K562 (cell line): ENCODE measurements around the gene PPA1.

Source experiments
- ATF3 ChIP-seq, 2 experiments: fragments of 450-650 bp in 1 of 2; sonication (generic) in 1 of 2; formaldehyde crosslinking in 1 of 2; IDR thresholded peaks in 1 of 2; conservative IDR thresholded peaks in 1 of 2; 2 replicates each; pipeline versions ENCODE4 v1.6.1 to v1.8.1; 2016 to 2023; ENCODE audit warnings: mild to moderate bottlenecking in 2 of 2, moderate library complexity in 2 of 2, inconsistent platforms in 1 of 2, missing genetic modification reagents in 1 of 2
- BRCA1 ChIP-seq, 2 experiments: fragments of 450-650 bp in 1 of 2; sonication (generic) in 1 of 2; formaldehyde crosslinking in 1 of 2; IDR thresholded peaks; 2 replicates each; pipeline versions ENCODE4 v1.5.0 to v1.6.1; 2017 to 2020; ENCODE audit warnings: mild to moderate bottlenecking in 1 of 2, missing genetic modification reagents in 1 of 2
- CEBPZ ChIP-seq: fragments of 150-350 bp; IDR thresholded peaks from 2 replicates; pipeline ENCODE4 v1.6.1; 2014; ENCODE audit warnings: low read depth, mild to moderate bottlenecking, low read length, borderline replicate concordance
- EZH2 ChIP-seq: IDR thresholded peaks from 2 replicates; pipeline ENCODE4 v1.6.1; 2012; ENCODE audit warnings: low read depth, mild to moderate bottlenecking, inconsistent platforms, low read length, borderline replicate concordance
- RAD21 ChIP-seq, 2 experiments: fragments of 250-450 bp in 1 of 2; fragments of 450-650 bp in 1 of 2; sonication (Bioruptor Pico) in 1 of 2; formaldehyde crosslinking in 1 of 2; IDR thresholded peaks in 1 of 2; conservative IDR thresholded peaks in 1 of 2; 2 replicates each; pipeline versions ENCODE4 v1.4.0 to v1.8.0; 2020 to 2022; ENCODE audit warnings: mild to moderate bottlenecking in 2 of 2, moderate library complexity in 1 of 2
- SIRT6 ChIP-seq: IDR thresholded peaks from one replicate; pipeline ENCODE4 v1.6.1; 2012; ENCODE audit warnings: low read depth, mild to moderate bottlenecking, control low read depth, inconsistent platforms, low read length, moderate library complexity
- TAF1 ChIP-seq: IDR thresholded peaks from 2 replicates; pipeline ENCODE4 v1.6.1; 2011; ENCODE audit warnings: mild to moderate bottlenecking, low read length, moderate library complexity; ENCODE audit not compliant: insufficient read depth, control insufficient read depth, severe bottlenecking; ENCODE audit errors: extremely low read depth
- ZHX1 ChIP-seq: fragments of 150-350 bp; conservative IDR thresholded peaks from 2 replicates; pipeline ENCODE4 v1.6.1; 2014; ENCODE audit warnings: low read length
- ZNF347 ChIP-seq: fragments of 450-650 bp; formaldehyde crosslinking; IDR thresholded peaks from 2 replicates; pipeline ENCODE4 v1.4.0; 2020; ENCODE audit warnings: low read depth, mild to moderate bottlenecking, moderate library complexity
- TF ChIP-seq, protein P1 (sequence below): fragments of 450-650 bp; formaldehyde crosslinking; IDR thresholded peaks from 2 replicates; pipeline ENCODE4 v1.4.0; 2022; ENCODE audit warnings: missing genetic modification characterization
- TF ChIP-seq, protein P2 (sequence below), 3 experiments: IDR thresholded peaks in 2 of 3; conservative IDR thresholded peaks in 1 of 3; 2 replicates each; pipeline ENCODE4 v1.5.1; 2011 to 2012; ENCODE audit warnings: low read length in 3 of 3, mild to moderate bottlenecking in 3 of 3, control low read depth in 2 of 3, improper control_type of control experiment in 1 of 3, inconsistent platforms in 1 of 3, low read depth in 1 of 3, mixed read lengths in 1 of 3, moderate library complexity in 1 of 3; ENCODE audit not compliant: insufficient read depth in 2 of 3

- TF ChIP-seq ZNF347: no peak
- TF ChIP-seq, protein P1, sequence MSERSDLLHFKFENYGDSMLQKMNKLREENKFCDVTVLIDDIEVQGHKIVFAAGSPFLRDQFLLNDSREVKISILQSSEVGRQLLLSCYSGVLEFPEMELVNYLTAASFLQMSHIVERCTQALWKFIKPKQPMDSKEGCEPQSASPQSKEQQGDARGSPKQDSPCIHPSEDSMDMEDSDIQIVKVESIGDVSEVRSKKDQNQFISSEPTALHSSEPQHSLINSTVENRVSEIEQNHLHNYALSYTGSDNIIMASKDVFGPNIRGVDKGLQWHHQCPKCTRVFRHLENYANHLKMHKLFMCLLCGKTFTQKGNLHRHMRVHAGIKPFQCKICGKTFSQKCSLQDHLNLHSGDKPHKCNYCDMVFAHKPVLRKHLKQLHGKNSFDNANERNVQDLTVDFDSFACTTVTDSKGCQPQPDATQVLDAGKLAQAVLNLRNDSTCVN (CRISPR knock-in tag): no peak
- TF ChIP-seq ATF3 (IDR thresholded peaks at IDR 0.05): no peak
- TF ChIP-seq ATF3 (CRISPR knock-in tag; conservative IDR thresholded peaks at IDR 0.05): no peak
- TF ChIP-seq, protein P2, sequence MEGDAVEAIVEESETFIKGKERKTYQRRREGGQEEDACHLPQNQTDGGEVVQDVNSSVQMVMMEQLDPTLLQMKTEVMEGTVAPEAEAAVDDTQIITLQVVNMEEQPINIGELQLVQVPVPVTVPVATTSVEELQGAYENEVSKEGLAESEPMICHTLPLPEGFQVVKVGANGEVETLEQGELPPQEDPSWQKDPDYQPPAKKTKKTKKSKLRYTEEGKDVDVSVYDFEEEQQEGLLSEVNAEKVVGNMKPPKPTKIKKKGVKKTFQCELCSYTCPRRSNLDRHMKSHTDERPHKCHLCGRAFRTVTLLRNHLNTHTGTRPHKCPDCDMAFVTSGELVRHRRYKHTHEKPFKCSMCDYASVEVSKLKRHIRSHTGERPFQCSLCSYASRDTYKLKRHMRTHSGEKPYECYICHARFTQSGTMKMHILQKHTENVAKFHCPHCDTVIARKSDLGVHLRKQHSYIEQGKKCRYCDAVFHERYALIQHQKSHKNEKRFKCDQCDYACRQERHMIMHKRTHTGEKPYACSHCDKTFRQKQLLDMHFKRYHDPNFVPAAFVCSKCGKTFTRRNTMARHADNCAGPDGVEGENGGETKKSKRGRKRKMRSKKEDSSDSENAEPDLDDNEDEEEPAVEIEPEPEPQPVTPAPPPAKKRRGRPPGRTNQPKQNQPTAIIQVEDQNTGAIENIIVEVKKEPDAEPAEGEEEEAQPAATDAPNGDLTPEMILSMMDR (IDR thresholded peaks at IDR 0.05 in 2 of 3, conservative IDR thresholded peaks at IDR 0.05 in 1 of 3; ENCODE audit: insufficient read depth in 2 of 3, low read depth in 1 of 3, low read length in 3 of 3): no peak
- no peak for TF ChIP-seq SIRT6
- no peak for TF ChIP-seq BRCA1 (IDR thresholded peaks at IDR 0.05)
- TF ChIP-seq BRCA1 (CRISPR knock-in tag; IDR thresholded peaks at IDR 0.05): no peak
- no peak for TF ChIP-seq CEBPZ
- TF ChIP-seq TAF1: no peak
- no peak for TF ChIP-seq ZHX1
- no peak for TF ChIP-seq EZH2
- TF ChIP-seq RAD21 (CRISPR knock-in tag; conservative IDR thresholded peaks at IDR 0.05 in 1 of 2, IDR thresholded peaks at IDR 0.05 in 1 of 2): no peak
Observed at GRCh38 chr10:70274643-70275042, 41.4 kb upstream of the PPA1 start.
